Measurements from ENCODE around the gene C1orf159.

Gene C1orf159

GRCh38 chr1:1037366-1038327, 78.2 kb downstream of the C1orf159 start:
- in situ Hi-C loops (cut with HindIII; ENCODE audit: low pct_unique_long_range_greater_than_20kb, low sequenced_read_pairs), result no loop called here
- no peak for DNase-seq (ENCODE audit: low read depth in 1 of 2, low spot score in 1 of 2)

GRCh38 chr1:1035291-1035943, 80.5 kb downstream of the C1orf159 start:
- in situ Hi-C loops (cut with HindIII; ENCODE audit: low pct_unique_long_range_greater_than_20kb, low sequenced_read_pairs), result no loop called here
- TF ChIP-seq JUND (IDR thresholded peaks at IDR 0.05; ENCODE audit: low read depth), result no peak
- no peak for DNase-seq (ENCODE audit: low read depth in 1 of 2, low spot score in 1 of 2)

More at GRCh38 chr1:1037366-1038327, 78.2 kb downstream of the C1orf159 start:
- no peak for TF ChIP-seq JUND (IDR thresholded peaks at IDR 0.05; ENCODE audit: low read depth)

- in situ Hi-C loops (cut with HindIII; ENCODE audit: low pct_unique_long_range_greater_than_20kb, low sequenced_read_pairs), result no loop called here
- no peak for TF ChIP-seq JUND (IDR thresholded peaks at IDR 0.05; ENCODE audit: low read depth)
Measured at GRCh38 chr1:1034439-1034781, 81.5 kb downstream of the C1orf159 start.

GRCh38 chr1:1033731-1034438, 82.0 kb downstream of the C1orf159 start:
- no peak for DNase-seq (ENCODE audit: low read depth in 1 of 2, low spot score in 1 of 2)
- TF ChIP-seq JUND (IDR thresholded peaks at IDR 0.05; ENCODE audit: low read depth), result no peak
- in situ Hi-C loops (cut with HindIII; ENCODE audit: low pct_unique_long_range_greater_than_20kb, low sequenced_read_pairs), result no loop called here

More at GRCh38 chr1:1034439-1034781, 81.5 kb downstream of the C1orf159 start:
- DNase-seq (ENCODE audit: low read depth in 1 of 2, low spot score in 1 of 2), result no peak

- no peak for DNase-seq (ENCODE audit: low read depth in 1 of 2, low spot score in 1 of 2)
- in situ Hi-C loops (cut with HindIII; ENCODE audit: low pct_unique_long_range_greater_than_20kb, low sequenced_read_pairs), result no loop called here
- no peak for TF ChIP-seq JUND (IDR thresholded peaks at IDR 0.05; ENCODE audit: low read depth)
Measured at GRCh38 chr1:1033009-1033587, 82.8 kb downstream of the C1orf159 start.

GRCh38 chr1:1032424-1032823, 83.5 kb downstream of the C1orf159 start:
- no peak for TF ChIP-seq JUND (IDR thresholded peaks at IDR 0.05; ENCODE audit: low read depth)
- DNase-seq (ENCODE audit: low read depth in 1 of 2, low spot score in 1 of 2), result no peak
- in situ Hi-C loops (cut with HindIII; ENCODE audit: low pct_unique_long_range_greater_than_20kb, low sequenced_read_pairs), result no loop called here
